ENCODE measurements around the gene PODXL2.
"Not testable (repeated sequence)": the region's sequence is repeated elsewhere in the genome, so short reads cannot be mapped to it uniquely, and the experiment has no call there.

PODXL2 gene

GRCh38 chr3:127605547-127605946 lies 23.4 kb upstream of the PODXL2 start:
- DNase-seq = not testable (repeated sequence)

GRCh38 chr3:127606086-127606805 lies 22.7 kb upstream of the PODXL2 start:
- DNase-seq = no peak

- no peak for DNase-seq
Measured at GRCh38 chr3:127606981-127607595, 21.9 kb upstream of the PODXL2 start.

- no peak for DNase-seq
Measured at GRCh38 chr3:127607675-127608361, 21.2 kb upstream of the PODXL2 start.

DNA sequence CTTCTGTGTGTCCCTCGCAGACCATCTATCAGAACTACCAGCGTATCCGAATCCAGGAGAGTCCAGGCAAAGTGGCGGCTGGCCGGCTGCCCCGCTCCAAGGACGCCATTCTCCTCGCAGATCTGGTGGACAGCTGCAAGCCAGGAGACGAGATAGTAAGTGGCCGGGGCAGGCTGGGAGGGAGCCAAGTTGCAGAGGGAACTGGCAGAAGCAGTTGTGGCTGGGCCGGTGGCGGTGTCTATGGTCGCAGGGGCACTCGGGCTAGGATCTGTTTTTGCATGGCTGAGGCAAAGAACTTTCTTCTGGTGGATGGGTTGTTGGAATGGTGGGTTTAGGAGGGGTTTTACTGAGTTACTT lies 20.6 kb upstream of the PODXL2 start:
- no peak for DNase-seq

DNA sequence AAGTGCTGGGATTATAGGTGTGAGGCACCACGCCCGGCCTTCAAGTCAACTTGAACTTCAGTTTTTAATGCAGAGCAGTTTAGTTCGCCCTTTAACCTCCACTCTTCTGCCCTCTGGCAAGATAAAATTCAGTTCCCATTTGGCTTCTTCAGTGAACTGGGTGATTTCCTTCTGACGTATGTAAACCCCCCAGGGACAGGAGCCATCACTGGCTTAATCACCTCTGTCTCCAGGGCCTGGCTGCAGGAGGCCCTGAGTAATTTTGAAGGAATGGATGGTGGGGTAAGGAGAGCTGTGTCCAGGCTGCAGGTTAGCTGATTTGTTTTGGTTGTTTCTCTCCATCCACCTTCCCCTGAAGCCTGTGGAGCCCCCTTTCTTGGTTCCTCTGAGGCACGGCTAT lies 18.9 kb upstream of the PODXL2 start:
- DNase-seq = no peak

DNA sequence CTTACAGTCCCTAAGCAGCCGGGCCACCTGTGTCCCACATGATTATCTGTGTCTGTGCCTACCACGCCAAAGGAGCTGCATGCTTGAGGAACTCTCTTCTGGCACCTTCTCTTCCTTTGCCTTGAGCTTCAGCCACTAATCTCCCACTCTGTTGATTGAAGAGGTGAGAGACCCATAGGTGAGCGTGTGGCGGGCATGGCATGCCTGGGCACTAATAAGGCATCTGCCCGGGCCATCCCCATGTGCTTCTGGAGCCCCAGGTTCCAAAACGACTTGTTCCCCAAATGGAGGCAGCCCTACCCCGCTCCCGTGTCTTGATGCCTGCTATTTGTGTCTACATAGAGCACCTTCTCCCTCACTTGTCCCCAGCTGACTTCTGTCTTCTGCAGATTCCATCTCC lies 17.7 kb upstream of the PODXL2 start:
- no peak for DNase-seq

- DNase-seq = no peak
Measured at GRCh38 chr3:127612966-127613365, 16.0 kb upstream of the PODXL2 start.

DNA sequence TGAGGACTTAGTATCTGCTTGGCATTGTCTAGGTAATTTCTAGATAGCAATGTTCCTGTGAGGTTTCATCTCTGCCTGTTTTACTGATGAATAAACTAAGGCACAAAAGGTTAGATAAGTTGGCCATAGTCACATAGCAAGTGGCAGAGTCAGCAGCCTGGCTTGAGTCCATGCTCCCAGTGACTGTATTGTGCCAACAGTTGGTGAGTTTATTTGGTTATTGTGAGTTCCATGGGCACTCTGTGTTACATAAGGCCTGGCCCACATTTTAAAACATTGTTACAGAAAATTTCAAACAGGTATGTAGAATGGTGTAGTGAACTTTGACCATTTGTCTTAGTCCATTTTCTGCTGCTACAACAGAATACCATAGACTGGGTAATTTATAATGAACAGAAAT lies 15.6 kb upstream of the PODXL2 start:
- no peak for DNase-seq

DNA sequence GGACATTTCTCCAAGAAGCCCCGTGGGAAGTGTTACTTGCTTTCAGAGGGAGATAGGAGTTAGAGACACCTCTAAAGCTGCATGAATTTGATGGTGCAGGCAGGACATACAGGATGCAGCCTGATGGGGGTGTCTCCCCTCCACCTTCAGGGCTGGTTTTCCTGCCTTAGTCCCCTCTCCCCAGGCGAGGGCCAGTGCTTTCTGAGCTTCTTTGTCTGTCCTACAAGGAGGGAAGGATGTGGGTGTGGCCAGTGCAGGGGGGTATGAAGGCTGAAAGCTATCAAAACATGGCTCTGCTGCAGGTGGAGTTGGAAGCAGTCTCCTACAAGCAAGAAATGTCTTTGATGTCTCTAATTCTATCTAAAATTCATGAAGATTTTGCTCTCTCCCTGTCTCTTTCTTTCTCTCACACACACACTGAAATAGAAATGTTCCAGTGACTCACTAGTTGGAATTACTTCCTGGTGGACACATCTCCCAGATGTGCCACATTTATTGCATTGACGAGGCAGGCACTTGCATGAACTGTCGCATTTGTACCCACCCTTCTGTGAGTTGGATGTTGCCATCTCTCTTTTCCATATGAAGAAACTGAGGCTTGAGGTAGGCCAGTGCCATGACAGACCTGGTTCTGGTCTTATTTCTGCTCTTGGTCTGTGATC lies 13.9 kb upstream of the PODXL2 start:
- DNase-seq = no peak

DNA sequence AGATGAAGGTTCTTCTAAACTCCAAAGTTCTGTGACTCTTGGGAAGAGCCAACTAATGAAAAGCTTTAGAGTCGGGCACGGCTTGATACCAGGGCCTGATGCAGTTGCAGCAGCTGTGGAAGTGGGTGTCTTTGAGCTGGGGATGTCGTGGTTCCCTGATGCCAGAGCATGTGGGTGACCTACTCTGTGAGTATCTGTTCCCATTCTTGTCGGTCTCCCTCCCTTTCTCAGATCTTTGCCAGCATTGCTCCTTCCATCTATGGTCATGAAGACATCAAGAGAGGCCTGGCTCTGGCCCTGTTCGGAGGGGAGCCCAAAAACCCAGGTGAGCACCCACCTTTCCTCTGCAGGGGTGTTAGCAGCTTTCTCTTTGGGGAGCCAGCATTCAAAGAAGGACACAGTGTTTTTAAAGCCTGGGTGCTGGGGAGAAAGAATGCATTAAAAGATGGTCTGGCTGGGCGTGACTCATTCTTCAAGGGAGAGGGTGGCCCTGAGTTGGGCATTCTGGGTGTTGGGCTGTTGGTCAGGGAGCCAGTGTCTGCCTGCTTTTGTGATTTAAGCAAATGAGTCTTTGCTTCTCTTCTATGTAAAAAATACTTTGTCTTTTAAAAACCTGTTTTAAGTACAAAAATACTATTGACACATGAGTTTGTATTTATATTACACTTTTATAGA lies 13.2 kb upstream of the PODXL2 start:
- DNase-seq = peak; percentile 31

GRCh38 chr3:127616836-127617605 lies 12.0 kb upstream of the PODXL2 start:
- DNase-seq = no peak

DNA sequence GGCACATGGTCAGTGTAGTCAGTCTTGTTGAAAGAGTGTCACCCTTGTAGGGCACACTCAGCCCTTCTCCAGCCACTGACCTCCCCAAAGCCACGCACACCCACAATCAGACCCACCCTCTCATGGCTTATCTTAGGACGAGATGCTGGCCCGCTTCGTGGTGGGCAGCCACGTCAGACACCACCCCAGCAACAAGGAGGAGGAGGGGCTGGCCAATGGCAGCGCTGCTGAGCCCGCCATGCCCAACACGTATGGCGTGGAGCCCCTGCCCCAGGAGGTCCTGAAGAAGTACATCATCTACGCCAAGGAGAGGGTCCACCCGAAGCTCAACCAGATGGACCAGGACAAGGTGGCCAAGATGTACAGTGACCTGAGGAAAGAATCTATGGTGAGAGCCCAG lies 10.1 kb upstream of the PODXL2 start:
- no peak for DNase-seq

- no peak for DNase-seq
Measured at GRCh38 chr3:127620637-127621375, 8.2 kb upstream of the PODXL2 start.

DNA sequence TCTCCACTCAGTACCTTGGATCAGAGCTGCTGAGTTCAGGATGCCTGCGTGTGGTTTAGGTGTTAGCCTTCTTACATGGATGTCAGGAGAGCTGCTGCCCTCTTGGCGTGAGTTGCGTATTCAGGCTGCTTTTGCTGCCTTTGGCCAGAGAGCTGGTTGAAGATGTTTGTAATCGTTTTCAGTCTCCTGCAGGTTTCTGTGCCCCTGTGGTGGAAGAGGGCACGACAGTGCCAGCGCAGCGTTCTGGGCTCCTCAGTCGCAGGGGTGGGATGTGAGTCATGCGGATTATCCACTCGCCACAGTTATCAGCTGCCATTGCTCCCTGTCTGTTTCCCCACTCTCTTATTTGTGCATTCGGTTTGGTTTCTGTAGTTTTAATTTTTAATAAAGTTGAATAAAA lies 7.0 kb upstream of the PODXL2 start:
- no peak for DNase-seq

GRCh38 chr3:127622772-127623576 lies 6.0 kb upstream of the PODXL2 start:
- DNase-seq = no peak

GRCh38 chr3:127624063-127624462 lies 4.9 kb upstream of the PODXL2 start:
- no peak for DNase-seq

- peak; percentile 30 for DNase-seq
Measured at GRCh38 chr3:127625821-127626220, 3.2 kb upstream of the PODXL2 start.

GRCh38 chr3:127628426-127628787 lies 578 bp upstream of the PODXL2 start:
- DNase-seq = no peak

Data from fibroblast of skin of back (primary cell).